GM13977 (cell line): Measurements from ENCODE around the gene GMPPA.
A peak's percentile ranks its signal among the peaks of the same experiment; 100 is the strongest.

Experiments used
- DNase-seq: peaks from one replicate; pipeline ENCODE4 v3.0.0; 2012; ENCODE audit warnings: low spot score
- in situ Hi-C: fragments of 300-500 bp; cut with MboI; formaldehyde crosslinking; loops from one replicate; pipeline ENCODE4 v1.12.0; 2022; ENCODE audit warnings: low sequenced_read_pairs, low pct_unique_long_range_greater_than_20kb, mixed read lengths, inconsistent platforms; ENCODE audit not compliant: unreplicated experiment
- TF ChIP-seq, protein P1 (sequence below): IDR thresholded peaks from 2 replicates; pipeline ENCODE4 v1.5.1; 2012; ENCODE audit warnings: mild to moderate bottlenecking, control low read depth; ENCODE audit not compliant: insufficient read depth; ENCODE audit errors: extremely low read depth, missing control alignments

The GMPPA gene

GRCh38 chr2:219455581-219455980 lies 43.1 kb upstream of the GMPPA start:
- TF ChIP-seq, protein P1, sequence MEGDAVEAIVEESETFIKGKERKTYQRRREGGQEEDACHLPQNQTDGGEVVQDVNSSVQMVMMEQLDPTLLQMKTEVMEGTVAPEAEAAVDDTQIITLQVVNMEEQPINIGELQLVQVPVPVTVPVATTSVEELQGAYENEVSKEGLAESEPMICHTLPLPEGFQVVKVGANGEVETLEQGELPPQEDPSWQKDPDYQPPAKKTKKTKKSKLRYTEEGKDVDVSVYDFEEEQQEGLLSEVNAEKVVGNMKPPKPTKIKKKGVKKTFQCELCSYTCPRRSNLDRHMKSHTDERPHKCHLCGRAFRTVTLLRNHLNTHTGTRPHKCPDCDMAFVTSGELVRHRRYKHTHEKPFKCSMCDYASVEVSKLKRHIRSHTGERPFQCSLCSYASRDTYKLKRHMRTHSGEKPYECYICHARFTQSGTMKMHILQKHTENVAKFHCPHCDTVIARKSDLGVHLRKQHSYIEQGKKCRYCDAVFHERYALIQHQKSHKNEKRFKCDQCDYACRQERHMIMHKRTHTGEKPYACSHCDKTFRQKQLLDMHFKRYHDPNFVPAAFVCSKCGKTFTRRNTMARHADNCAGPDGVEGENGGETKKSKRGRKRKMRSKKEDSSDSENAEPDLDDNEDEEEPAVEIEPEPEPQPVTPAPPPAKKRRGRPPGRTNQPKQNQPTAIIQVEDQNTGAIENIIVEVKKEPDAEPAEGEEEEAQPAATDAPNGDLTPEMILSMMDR: no peak
- in situ Hi-C loops: no loop called here
- DNase-seq: no peak

- in situ Hi-C loops: no loop called here
- TF ChIP-seq, protein P1: peak; percentile 22
- no peak for DNase-seq
Measured at GRCh38 chr2:219457784-219458369, 40.8 kb upstream of the GMPPA start.

DNA sequence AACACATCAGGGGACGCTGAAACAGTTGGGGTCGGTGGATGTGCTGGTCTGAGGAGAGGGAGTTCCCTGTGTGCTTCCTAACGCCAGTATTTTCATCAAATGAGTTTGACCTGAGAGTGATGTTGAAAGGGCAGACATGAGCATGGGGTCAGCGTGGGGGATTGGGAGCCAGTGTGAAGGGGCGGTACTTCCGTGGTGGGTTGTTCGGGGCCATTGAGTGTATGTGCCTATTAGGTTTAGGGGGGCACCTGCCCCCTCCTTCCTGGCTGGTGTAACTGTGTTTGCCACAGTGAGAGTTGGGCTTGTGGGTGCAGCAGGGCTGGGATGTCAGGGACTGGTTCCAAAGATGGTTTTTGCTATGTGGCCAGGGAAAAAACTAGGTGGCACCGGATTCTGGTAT lies 39.7 kb upstream of the GMPPA start:
- no peak for DNase-seq
- TF ChIP-seq, protein P1: no peak
- in situ Hi-C loops: no loop called here

DNA sequence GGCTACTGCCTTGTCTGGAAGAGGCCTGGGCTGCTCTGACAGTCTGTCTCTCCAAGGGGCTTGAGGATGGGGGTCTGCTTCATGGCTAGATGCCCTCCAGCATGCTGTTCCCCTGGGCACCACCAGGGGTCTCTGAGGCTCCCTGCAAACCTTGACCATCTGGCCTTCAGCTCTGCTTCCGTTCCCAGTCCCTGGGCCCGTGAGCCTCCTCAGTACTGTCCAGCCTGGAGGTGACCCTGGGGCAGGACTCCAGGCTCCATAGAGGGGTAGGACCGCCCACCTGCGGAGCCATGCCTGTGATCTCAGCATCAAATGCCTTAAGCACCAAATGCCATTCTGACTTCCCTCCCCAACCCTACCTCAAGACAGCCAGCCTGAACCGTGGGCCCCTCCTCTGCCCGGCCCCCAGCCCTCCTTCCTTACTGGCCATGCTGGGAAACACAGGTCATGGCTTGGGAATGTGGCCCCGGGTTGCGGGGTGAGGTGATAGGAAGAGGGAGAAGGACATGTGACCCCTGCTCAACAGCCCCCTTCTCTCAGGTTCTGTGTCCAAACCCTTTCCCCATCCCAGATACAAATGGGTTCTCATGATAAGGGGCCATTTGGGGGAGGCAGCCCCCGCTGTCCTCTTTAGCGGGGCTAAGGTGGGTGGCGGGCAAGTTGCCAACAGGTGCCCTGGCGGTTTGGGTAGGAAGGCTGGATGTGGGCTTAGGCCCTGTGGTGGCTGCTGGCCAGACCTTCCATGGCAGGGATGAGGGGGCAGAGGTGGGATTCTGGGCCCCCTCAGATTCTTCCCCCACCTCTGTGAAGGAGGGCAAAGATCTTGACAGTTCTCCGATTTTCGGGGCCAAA lies 39.0 kb upstream of the GMPPA start:
- TF ChIP-seq, protein P1: peak; percentile 81
- in situ Hi-C loops: no loop called here
- peak; percentile 89 for DNase-seq

- in situ Hi-C loops: no loop called here
- TF ChIP-seq, protein P1: no peak
- DNase-seq: no peak
Measured at GRCh38 chr2:219460424-219460926, 38.2 kb upstream of the GMPPA start.

DNA sequence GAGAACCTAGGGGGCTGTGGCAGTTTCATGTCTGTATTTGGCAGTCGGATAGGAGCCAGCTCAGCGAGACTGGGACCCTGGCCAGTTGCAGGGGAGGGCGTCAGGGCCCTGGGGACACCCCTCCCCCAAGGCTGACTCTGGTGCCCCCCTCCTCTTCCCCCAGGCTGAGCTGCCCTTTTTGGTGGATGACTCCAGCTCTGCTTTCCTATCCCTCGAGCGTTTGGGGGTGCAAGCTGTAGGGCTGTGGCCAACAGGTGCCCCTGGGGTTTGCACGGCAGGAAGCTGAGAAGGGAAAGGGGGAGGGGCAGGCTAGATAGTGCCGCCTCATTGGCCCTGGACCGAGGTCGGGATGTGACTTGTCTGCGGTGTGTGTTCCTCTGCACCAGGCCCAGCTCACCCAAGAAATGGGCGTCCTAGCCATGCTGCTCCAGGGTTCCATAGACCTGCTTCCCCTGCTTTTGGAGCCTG lies 37.6 kb upstream of the GMPPA start:
- in situ Hi-C loops: no loop called here
- DNase-seq: no peak

More for the DNA sequence above, 37.6 kb upstream of the GMPPA start:
- TF ChIP-seq, protein P1: no peak
